ENCODE data around the gene PAX8.

GRCh38 chr2:113220970-113221708 lies 57.6 kb downstream of the PAX8 start:
- TF ChIP-seq CTCF (IDR thresholded peaks at IDR 0.05) (no peak), POLR2A (IDR thresholded peaks at IDR 0.05) (no peak)

Measured in heart left ventricle (tissue), 13 donors.